Mesothelial cell of epicardium (in vitro differentiated cells): Measurements from ENCODE around the gene CCL27. TPM values are rescaled to one million over a fixed set of nuclear protein-coding genes. Genes with fewer than 3 reads are reported as not detected.

Experiments
- DNase-seq, 2 experiments: peaks; one replicate each; pipeline ENCODE4 v3.0.0; 2021; ENCODE audit warnings: low spot score in 2 of 2; ENCODE audit not compliant: unreplicated experiment in 2 of 2
- H3K27ac Mint-ChIP-seq: 2 replicates; pipeline ENCODE4 v1.8.0; 2021; ENCODE audit warnings: mixed read lengths
- H3K27me3 Mint-ChIP-seq: 2 replicates; pipeline ENCODE4 v1.8.0; 2021; ENCODE audit warnings: low read depth, mixed read lengths
- H3K36me3 Mint-ChIP-seq: 2 replicates; pipeline ENCODE4 v1.8.0; 2021; ENCODE audit warnings: mixed read lengths
- H3K4me1 Mint-ChIP-seq: 2 replicates; pipeline ENCODE4 v1.8.0; 2021; ENCODE audit warnings: mixed read lengths
- H3K4me3 Mint-ChIP-seq: 2 replicates; pipeline ENCODE4 v1.8.0; 2021; ENCODE audit warnings: mild to moderate bottlenecking, moderate library complexity, mixed read lengths
- H3K9me3 Mint-ChIP-seq: 2 replicates; pipeline ENCODE4 v1.8.0; 2021; ENCODE audit warnings: mixed read lengths
- CTCF ChIP-seq: fragments of 200-600 bp; sonication (generic); IDR thresholded peaks from one replicate; pipeline ENCODE4 v1.5.0; 2021; ENCODE audit warnings: antibody characterized with exemption; ENCODE audit not compliant: unreplicated experiment
- total RNA-seq: library from RNA; stranded (reverse); gene quantifications from 3 replicates; pipeline ENCODE4 v1.2.1, GENCODE V29; 2021

CCL27 gene
- total RNA-seq, 1 donor from 2014 or later, result not detected

DNA sequence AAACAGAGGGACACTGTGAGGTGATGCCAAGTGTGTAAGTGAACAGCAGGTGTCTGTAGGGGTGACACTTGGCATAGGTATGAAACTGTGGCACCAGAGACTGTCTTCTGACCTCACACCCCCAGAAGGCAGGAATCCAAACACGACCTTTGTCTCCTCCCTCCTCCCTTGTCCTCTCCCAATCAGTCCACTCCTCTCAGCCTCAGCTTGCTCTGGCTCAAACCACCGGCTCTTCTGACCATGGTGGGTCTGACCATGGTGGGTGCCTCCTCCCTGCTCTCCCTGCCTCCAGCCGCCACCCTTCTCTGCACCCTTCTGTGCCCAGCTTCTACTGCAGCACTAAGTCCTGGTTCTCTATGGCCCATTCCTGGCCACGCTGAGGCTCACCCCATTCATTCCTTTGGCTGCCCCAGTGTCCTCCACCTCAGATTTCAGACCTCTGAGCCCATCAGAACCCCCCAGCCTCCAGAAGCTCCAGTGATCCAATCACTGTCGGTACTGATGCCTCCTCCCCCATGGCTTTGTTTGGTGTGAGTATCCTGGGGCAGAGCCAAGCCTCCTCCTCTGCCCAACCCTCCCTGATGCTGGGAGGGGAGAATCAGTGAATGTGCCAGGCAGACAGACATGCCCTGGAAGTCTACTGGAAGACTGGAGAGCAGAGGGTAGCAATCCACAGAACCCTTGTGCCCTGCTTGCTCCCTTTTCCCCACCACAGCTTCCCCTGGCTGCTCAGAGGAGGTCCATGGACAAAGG, 31.9 kb downstream of the CCL27 start:
- no peak overlapping the region for H3K4me3 Mint-ChIP-seq
- H3K9me3 Mint-ChIP-seq, result no peaks in the 10 kb centered on the region
- peaks cover 70% of the 10 kb centered on the region for H3K27me3 Mint-ChIP-seq
- peaks cover 2% of the 10 kb centered on the region for H3K36me3 Mint-ChIP-seq
- DNase-seq, result no peak
- no peak for TF ChIP-seq CTCF
- H3K4me1 Mint-ChIP-seq, result peaks cover 12% of the 10 kb centered on the region
- no peak overlapping the region for H3K27ac Mint-ChIP-seq

DNA sequence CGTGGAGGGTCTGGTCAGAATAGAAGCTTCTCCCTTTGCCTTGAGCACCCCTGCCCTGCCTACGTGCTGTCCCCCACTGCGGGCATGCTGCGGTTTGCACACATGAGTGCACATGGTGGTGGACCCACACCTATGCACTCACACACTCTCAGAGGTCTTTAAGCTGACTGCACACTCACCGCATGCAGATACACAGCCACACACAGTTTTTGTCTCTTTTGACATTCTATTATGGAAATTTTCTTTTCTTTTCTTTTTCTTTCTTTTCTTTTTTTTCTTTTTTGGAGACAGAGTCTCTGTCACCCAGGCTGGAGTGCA, 33.0 kb downstream of the CCL27 start:
- H3K4me3 Mint-ChIP-seq, result peak overlapping the region; percentile 62
- no peaks in the 10 kb centered on the region for H3K36me3 Mint-ChIP-seq
- no peak for TF ChIP-seq CTCF
- no peaks in the 10 kb centered on the region for H3K9me3 Mint-ChIP-seq
- H3K4me1 Mint-ChIP-seq, result peaks cover 11% of the 10 kb centered on the region
- H3K27me3 Mint-ChIP-seq, result peaks cover 80% of the 10 kb centered on the region
- DNase-seq, result no peak
- no peak overlapping the region for H3K27ac Mint-ChIP-seq

GRCh38 chr9:34628656-34629490, 33.6 kb downstream of the CCL27 start, which contains the start of gene ARID3C:
Gene ARID3C (minus strand): TSS chr9:34629066. CDS start chr9:34628014, 1,052 bp downstream.
- no peaks in the 10 kb centered on the region for H3K36me3 Mint-ChIP-seq
- no peak within 1 kb of the TSS for H3K27ac Mint-ChIP-seq
- no peak for DNase-seq
- H3K4me1 Mint-ChIP-seq, result peaks cover 11% of the 10 kb centered on the region
- TF ChIP-seq CTCF, result no peak
- H3K9me3 Mint-ChIP-seq, result no peaks in the 10 kb centered on the region
- peaks cover 85% of the 10 kb centered on the region for H3K27me3 Mint-ChIP-seq
- H3K4me3 Mint-ChIP-seq, result peak within 1 kb of the TSS; percentile 62

- Mint-ChIP-seq H3K4me3 (peak overlapping the region; percentile 57), H3K27ac (no peak overlapping the region), H3K27me3 (peaks cover 91% of the 10 kb centered on the region), H3K4me1 (peaks cover 11% of the 10 kb centered on the region), H3K9me3 (no peaks in the 10 kb centered on the region), H3K36me3 (no peaks in the 10 kb centered on the region)
- no peak for TF ChIP-seq CTCF
- no peak for DNase-seq
Measured at GRCh38 chr9:34627716-34628655, 34.5 kb downstream of the CCL27 start.

GRCh38 chr9:34625186-34625486, 37.3 kb downstream of the CCL27 start:
- peaks cover 13% of the 10 kb centered on the region for H3K4me1 Mint-ChIP-seq
- H3K4me3 Mint-ChIP-seq, result no peak overlapping the region
- peaks cover 80% of the 10 kb centered on the region for H3K27me3 Mint-ChIP-seq
- H3K27ac Mint-ChIP-seq, result no peak overlapping the region
- no peaks in the 10 kb centered on the region for H3K36me3 Mint-ChIP-seq
- DNase-seq, result no peak
- no peak for TF ChIP-seq CTCF
- no peaks in the 10 kb centered on the region for H3K9me3 Mint-ChIP-seq
